GM12864 (cell line): ENCODE data around the gene TMEM255B.
A peak's percentile ranks its signal among the peaks of the same experiment; 100 is the strongest.

Experiments
- DNase-seq: peaks from one replicate; pipeline ENCODE4 v3.0.0-alpha.2; 2011; ENCODE audit warnings: low read depth
- H3K4me3 ChIP-seq: 2 replicates; pipeline ENCODE4 v1.5.1; 2011; ENCODE audit warnings: mild to moderate bottlenecking, low read depth, low read length, control low read depth
- CTCF ChIP-seq: IDR thresholded peaks from 2 replicates; pipeline ENCODE4 v1.5.1; 2011; ENCODE audit warnings: low read depth, mild to moderate bottlenecking, moderate library complexity, low read length, control low read depth, inconsistent platforms; ENCODE audit errors: missing control alignments

The TMEM255B gene

GRCh38 chr13:113736258-113736731, 22.7 kb upstream of the TMEM255B start:
- no peak for DNase-seq
- H3K4me3 ChIP-seq: no peak overlapping the region
- TF ChIP-seq CTCF: no peak

- H3K4me3 ChIP-seq: no peak overlapping the region
- no peak for DNase-seq
- TF ChIP-seq CTCF: no peak
Measured at GRCh38 chr13:113737803-113738202, 21.2 kb upstream of the TMEM255B start.

GRCh38 chr13:113739527-113740285, 19.3 kb upstream of the TMEM255B start:
- H3K4me3 ChIP-seq: no peak overlapping the region
- TF ChIP-seq CTCF: no peak
- DNase-seq: no peak

GRCh38 chr13:113740286-113740556, 18.8 kb upstream of the TMEM255B start:
- TF ChIP-seq CTCF: no peak
- DNase-seq: no peak
- H3K4me3 ChIP-seq: no peak overlapping the region

- H3K4me3 ChIP-seq: no peak overlapping the region
- no peak for DNase-seq
- TF ChIP-seq CTCF: no peak
Measured at GRCh38 chr13:113740661-113741060, 18.4 kb upstream of the TMEM255B start.

GRCh38 chr13:113741191-113741668, 17.8 kb upstream of the TMEM255B start:
- no peak for DNase-seq
- H3K4me3 ChIP-seq: no peak overlapping the region
- TF ChIP-seq CTCF: no peak

- H3K4me3 ChIP-seq: no peak overlapping the region
- peak; percentile 30 for TF ChIP-seq CTCF
- DNase-seq: no peak
Measured at GRCh38 chr13:113742000-113742441, 17.0 kb upstream of the TMEM255B start.
